Neuronal stem cell (in vitro differentiated cells): ENCODE data around the gene AURKB.

ENCODE experiments used
- DNase-seq: peaks from one replicate; pipeline ENCODE4 v3.0.0-alpha.2; 2013; ENCODE audit warnings: low spot score
- H2AFZ ChIP-seq: one replicate; pipeline ENCODE4 v1.6.1; 2013; ENCODE audit warnings: mild to moderate bottlenecking, low read length, inconsistent platforms
- H2AK5ac ChIP-seq: 2 replicates; pipeline ENCODE4 v1.6.1; 2013; ENCODE audit warnings: low read depth, mild to moderate bottlenecking, inconsistent platforms, low read length, moderate library complexity, mixed read lengths
- H2BK120ac ChIP-seq: 2 replicates; pipeline ENCODE4 v1.6.1; 2013; ENCODE audit warnings: low read depth, mild to moderate bottlenecking, inconsistent platforms, low read length, moderate library complexity, mixed read lengths
- H2BK12ac ChIP-seq: one replicate; pipeline ENCODE4 v1.6.1; 2013; ENCODE audit warnings: low read length, inconsistent platforms
- H2BK15ac ChIP-seq: 2 replicates; pipeline ENCODE4 v1.6.1; 2013; ENCODE audit warnings: mild to moderate bottlenecking, low read length, inconsistent platforms, mixed read lengths
- H2BK5ac ChIP-seq: one replicate; pipeline ENCODE4 v1.6.1; 2013; ENCODE audit warnings: inconsistent platforms, mild to moderate bottlenecking, low read length, moderate library complexity
- H3K14ac ChIP-seq: one replicate; pipeline ENCODE4 v1.6.1; 2013; ENCODE audit warnings: low read length, inconsistent platforms
- H3K18ac ChIP-seq: 2 replicates; pipeline ENCODE4 v1.6.1; 2013; ENCODE audit warnings: low read length, inconsistent platforms
- H3K23ac ChIP-seq: 2 replicates; pipeline ENCODE4 v1.6.1; 2013; ENCODE audit warnings: low read depth, mild to moderate bottlenecking, mixed read lengths, low read length, inconsistent platforms; ENCODE audit not compliant: poor library complexity
- H3K27ac ChIP-seq: replicated peaks from 3 replicates; pipeline ENCODE4 v1.5.1; 2013; ENCODE audit warnings: low read length, inconsistent platforms
- H3K27me3 ChIP-seq, 3 experiments: 2 replicates each; pipeline ENCODE4 v1.6.1; 2013; ENCODE audit warnings: low read length in 3 of 3, mild to moderate bottlenecking in 2 of 3, inconsistent platforms in 1 of 3, low read depth in 1 of 3, mixed read lengths in 1 of 3, moderate library complexity in 1 of 3; ENCODE audit not compliant: control insufficient read depth in 3 of 3, insufficient read depth in 3 of 3
- H3K36me3 ChIP-seq, 2 donors: replicated peaks in 1 of 2; 2 replicates each; pipeline ENCODE4 v1.6.1; 2013; ENCODE audit warnings: low read length in 2 of 2; ENCODE audit not compliant: control insufficient read depth in 2 of 2, insufficient read depth in 2 of 2
- H3K4ac ChIP-seq: 2 replicates; pipeline ENCODE4 v1.6.1; 2013; ENCODE audit warnings: inconsistent platforms, mild to moderate bottlenecking, low read length, moderate library complexity
- H3K4me1 ChIP-seq, 2 donors: 1 replicate in 1 of 2; 2 replicates in 1 of 2; pipeline ENCODE4 v1.6.1; 2013; ENCODE audit warnings: low read length in 2 of 2, low read depth in 1 of 2; ENCODE audit not compliant: control insufficient read depth in 2 of 2, insufficient read depth in 1 of 2
- H3K4me2 ChIP-seq: one replicate; pipeline ENCODE4 v1.6.1; 2013; ENCODE audit warnings: mild to moderate bottlenecking, low read length, inconsistent platforms; ENCODE audit not compliant: insufficient read depth, poor library complexity, severe bottlenecking
- H3K4me3 ChIP-seq, 2 donors: 2 replicates each; pipeline ENCODE4 v1.5.1; 2013; ENCODE audit warnings: low read length in 2 of 2, mild to moderate bottlenecking in 2 of 2, inconsistent platforms in 1 of 2, moderate library complexity in 1 of 2
- H3K79me1 ChIP-seq: one replicate; pipeline ENCODE4 v1.6.1; 2013; ENCODE audit warnings: low read depth, mild to moderate bottlenecking, inconsistent platforms, low read length, moderate library complexity
- H3K9ac ChIP-seq: one replicate; pipeline ENCODE4 v1.6.1; 2013; ENCODE audit warnings: mild to moderate bottlenecking, low read depth, low read length, inconsistent platforms; ENCODE audit not compliant: poor library complexity
- H3K9me3 ChIP-seq, 2 donors: replicated peaks in 1 of 2; 2 replicates each; pipeline versions ENCODE3 to v1.6.1; 2013; ENCODE audit warnings: low read length in 2 of 2, mild to moderate bottlenecking in 2 of 2, inconsistent platforms in 1 of 2, low read depth in 1 of 2, mixed read lengths in 1 of 2, moderate library complexity in 1 of 2; ENCODE audit not compliant: control insufficient read depth in 2 of 2, insufficient read depth in 1 of 2
- H4K8ac ChIP-seq: one replicate; pipeline ENCODE4 v1.6.1; 2013; ENCODE audit warnings: low read depth, mild to moderate bottlenecking, inconsistent platforms, low read length, moderate library complexity
- H4K91ac ChIP-seq: one replicate; pipeline ENCODE4 v1.6.1; 2013; ENCODE audit warnings: low read length, low read depth, mild to moderate bottlenecking, inconsistent platforms; ENCODE audit not compliant: poor library complexity
- WGBS, 2 donors: extraction: QIAGEN DNeasy Blood & Tissue Kit; methylation state at CpG; one replicate each; pipeline ENCODE4 v1.1.7; 2013; ENCODE audit warnings: missing lambda C conversion rate in 2 of 2, mixed read lengths in 1 of 2; ENCODE audit not compliant: insufficient read length in 2 of 2, insufficient replicate concordance in 1 of 2; ENCODE audit errors: extremely low coverage in 2 of 2; 5-methylcytosine and 5-hydroxymethylcytosine counted together

Gene AURKB

GRCh38 chr17:8186787-8187516, 23.4 kb downstream of the AURKB start:
- Histone ChIP-seq H3K4me2 (peak overlapping the region; percentile 79), H3K4me1 (peaks cover 20% of the 10 kb centered on the region in 2 donors), H3K4me3 (peak overlapping the region; percentile 69 to 98), H2BK120ac (no peak overlapping the region), H4K91ac (no peak overlapping the region), H3K79me1 (peaks cover 9% of the 10 kb centered on the region), H3K27ac (peak overlapping the region; percentile 80), H3K9me3 (no peaks in the 10 kb centered on the region), H2AFZ (peak overlapping the region; percentile 92), H2AK5ac (no peak overlapping the region), H3K23ac (no peak overlapping the region), H2BK12ac (no peak overlapping the region), H2BK15ac (no peak overlapping the region), H2BK5ac (no peak overlapping the region), H3K14ac (peak overlapping the region; percentile 25), H4K8ac (no peak overlapping the region), H3K27me3 (peaks cover 0 to 16% (median 3%) of the 10 kb centered on the region in 3 experiments), H3K18ac (peak overlapping the region; percentile 20), H3K4ac (no peak overlapping the region), H3K9ac (peak overlapping the region; percentile 93), H3K36me3 (no peaks in the 10 kb centered on the region)
- peak; percentile 93 for DNase-seq
- no CpG with 5 or more reads among the region's 32 CpGs for WGBS, 2 donors

GRCh38 chr17:8186446-8186786, 24.0 kb downstream of the AURKB start:
- H3K36me3 ChIP-seq, result no peaks in the 10 kb centered on the region

GRCh38 chr17:8185582-8186445, 24.6 kb downstream of the AURKB start:
- H3K9ac ChIP-seq, result peak overlapping the region; percentile 82
- no peak overlapping the region for H3K23ac ChIP-seq
- peaks cover 0 to 16% (median 3%) of the 10 kb centered on the region in 3 experiments for H3K27me3 ChIP-seq
- H3K4me3 ChIP-seq, result peak overlapping the region; percentile 69 to 98
- peak overlapping the region; percentile 26 for H2BK5ac ChIP-seq
- peak overlapping the region; percentile 92 for H2AFZ ChIP-seq
- no peaks in the 10 kb centered on the region for H3K9me3 ChIP-seq
- peak overlapping the region; percentile 89 for H3K18ac ChIP-seq
- H3K79me1 ChIP-seq, result peaks cover 9% of the 10 kb centered on the region
- H3K36me3 ChIP-seq, result no peaks in the 10 kb centered on the region
- peak; percentile 91 for DNase-seq
- no peak overlapping the region for H4K91ac ChIP-seq
- no peak overlapping the region for H2BK12ac ChIP-seq
- H3K27ac ChIP-seq, result peak overlapping the region; percentile 78
- peak overlapping the region; percentile 66 for H3K4me2 ChIP-seq
- H4K8ac ChIP-seq, result no peak overlapping the region
- H2AK5ac ChIP-seq, result no peak overlapping the region
- H3K14ac ChIP-seq, result no peak overlapping the region
- H3K4ac ChIP-seq, result no peak overlapping the region
- H2BK15ac ChIP-seq, result no peak overlapping the region
- H2BK120ac ChIP-seq, result no peak overlapping the region
- WGBS, 2 donors, result no CpG with 5 or more reads among the region's 44 CpGs
- H3K4me1 ChIP-seq, result peaks cover 19 to 20% of the 10 kb centered on the region in 2 donors

More at GRCh38 chr17:8186446-8186786, 24.0 kb downstream of the AURKB start:
- H3K14ac ChIP-seq, result no peak overlapping the region
- H2BK15ac ChIP-seq, result no peak overlapping the region
- no peak for DNase-seq
- peak overlapping the region; percentile 92 for H2AFZ ChIP-seq
- no CpG with 5 or more reads among the region's 23 CpGs for WGBS, 2 donors
- H3K4me1 ChIP-seq, result peaks cover 19 to 20% of the 10 kb centered on the region in 2 donors
- H3K18ac ChIP-seq, result peak overlapping the region; percentile 97
- no peak overlapping the region for H3K4ac ChIP-seq
- no peaks in the 10 kb centered on the region for H3K9me3 ChIP-seq
- H4K8ac ChIP-seq, result no peak overlapping the region
- peak overlapping the region; percentile 93 for H3K9ac ChIP-seq
- no peak overlapping the region for H4K91ac ChIP-seq
- no peak overlapping the region for H2AK5ac ChIP-seq
- H3K27ac ChIP-seq, result peak overlapping the region; percentile 78
- no peak overlapping the region for H2BK120ac ChIP-seq
- peaks cover 9% of the 10 kb centered on the region for H3K79me1 ChIP-seq
- peaks cover 0 to 16% (median 3%) of the 10 kb centered on the region in 3 experiments for H3K27me3 ChIP-seq
- H3K4me3 ChIP-seq, result peak overlapping the region; percentile 69 to 98
- peak overlapping the region; percentile 26 for H2BK5ac ChIP-seq
- no peak overlapping the region for H2BK12ac ChIP-seq
- peak overlapping the region; percentile 32 for H3K4me2 ChIP-seq
- no peak overlapping the region for H3K23ac ChIP-seq
